Endothelial cell of hepatic sinusoid (primary cell): ENCODE results near the gene GRIA3.
"Not testable (repeated sequence)": the region's sequence is repeated elsewhere in the genome, so short reads cannot be mapped to it uniquely, and the experiment has no call there.

Experiments
- in situ Hi-C: cut with HindIII; loops from 2 replicates; pipeline ENCODE4 v1.10.0; 2017; ENCODE audit warnings: low sequenced_read_pairs

Gene GRIA3

GRCh38 chrX:123513585-123514278 lies 329.7 kb downstream of the GRIA3 start:
- in situ Hi-C loops = no loop called here

GRCh38 chrX:123514279-123514640 lies 330.2 kb downstream of the GRIA3 start:
- in situ Hi-C loops = not testable (repeated sequence)

- in situ Hi-C loops = no loop called here
These were observed 334.7 kb downstream of the GRIA3 start for GRCh38 chrX:123518791-123519190.

GRCh38 chrX:123525123-123525725 lies 341.1 kb downstream of the GRIA3 start:
- in situ Hi-C loops = no loop called here

GRCh38 chrX:123530726-123531125 lies 346.6 kb downstream of the GRIA3 start:
- in situ Hi-C loops = not testable (repeated sequence)
